ENCODE measurements around the gene PILRB.

GRCh38 chr7:100413889-100414288 lies 56.0 kb downstream of the PILRB start:
- TF ChIP-seq GATA2 (IDR thresholded peaks at IDR 0.05; ENCODE audit: low read depth, low read length) = no peak
- no peak for TF ChIP-seq GATA3 (IDR thresholded peaks at IDR 0.05; ENCODE audit: low read depth, low read length)

All from SH-SY5Y (cell line).